K562 (cell line): Measurements from ENCODE around the gene USP20. TPM values are rescaled to one million over a fixed set of nuclear protein-coding genes. Genes with fewer than 3 reads are reported as not detected.

Experiments used
- ATAC-seq: fragments of 200-7000 bp; cut with Tn5 transposase; 3 replicates; pipeline ENCODE4 v1.9.1; 2020; ENCODE audit warnings: moderate library complexity
- BruUV-seq: library from RNA; stranded (reverse); fragments of 400-500 nt; replicated peaks from 2 replicates; lab custom pipeline; 2021; lab: Mats Ljungman, UMichigan
- CTCF ChIA-PET: fragments of 300-600 bp; formaldehyde crosslinking; extraction: SDS; loops from one replicate; lab custom pipeline; 2021; ENCODE audit warnings: low intra/inter-chr PET ratio; lab: Yijun Ruan, JAX
- POLR2A ChIA-PET: fragments of 300-600, 350-650 bp; sonication (Branson Sonifier 250); formaldehyde crosslinking; extraction: SDS; loops from one replicate; lab custom pipeline; 2021; ENCODE audit warnings: antibody characterized with exemption, inconsistent platforms; lab: Yijun Ruan, JAX
- DNase-seq, 4 experiments: peaks; one replicate each; pipeline versions ENCODE4 v3.0.0 to v3.0.0-alpha.2; 2011 to 2018; ENCODE audit warnings: low spot score in 3 of 4, mixed read lengths in 3 of 4; ENCODE audit errors: extremely low read depth in 1 of 4
- FAIRE-seq: peaks from 2 replicates; lab custom pipeline; 2011; peaks lifted over from hg19 to GRCh38; lab: Jason Lieb, UNC
- H2AFZ ChIP-seq: 2 replicates; pipeline ENCODE4 v1.6.0; 2011; ENCODE audit warnings: low read depth, low read length, control low read depth, inconsistent platforms
- H3K27ac ChIP-seq: fragments of 200-600 bp; 3 replicates; pipeline ENCODE4 v1.8.0; 2011; ENCODE audit warnings: low read depth, mild to moderate bottlenecking, control low read depth, inconsistent platforms, low read length, moderate library complexity, mixed read lengths; ENCODE audit errors: extremely low read depth
- H3K27me3 ChIP-seq, 2 experiments: fragments of 300-600 bp in 1 of 2; 2 replicates in 1 of 2; 3 replicates in 1 of 2; pipeline versions ENCODE4 v1.6.0 to v1.8.0; 2011; ENCODE audit warnings: inconsistent platforms in 2 of 2, low read length in 2 of 2, mild to moderate bottlenecking in 1 of 2, mixed read lengths in 1 of 2, moderate library complexity in 1 of 2; ENCODE audit not compliant: control insufficient read depth in 2 of 2, insufficient read depth in 2 of 2
- H3K36me3 ChIP-seq: fragments of 300-600 bp; 3 replicates; pipeline ENCODE4 v1.8.0; 2011; ENCODE audit warnings: mild to moderate bottlenecking, low read length, inconsistent platforms; ENCODE audit not compliant: control insufficient read depth, insufficient read depth
- H3K4me1 ChIP-seq, 2 experiments: fragments of 200-600 bp in 1 of 2; replicated peaks in 1 of 2; 2 replicates in 1 of 2; 3 replicates in 1 of 2; pipeline versions ENCODE4 v1.5.1 to v1.8.0; 2011; ENCODE audit warnings: inconsistent platforms in 2 of 2, low read length in 2 of 2, mild to moderate bottlenecking in 1 of 2, mixed read lengths in 1 of 2, moderate library complexity in 1 of 2; ENCODE audit not compliant: control insufficient read depth in 2 of 2, insufficient read depth in 2 of 2
- H3K4me2 ChIP-seq: 2 replicates; pipeline ENCODE4 v1.6.1; 2011; ENCODE audit warnings: low read length, control low read depth, inconsistent platforms, mixed read lengths; ENCODE audit not compliant: insufficient read depth
- H3K4me3 ChIP-seq: fragments of 200-600 bp; sonication (generic), shearing (Covaris generic); 2 replicates; pipeline ENCODE4 v1.5.1; 2016; ENCODE audit warnings: control low read depth, inconsistent platforms
- H3K79me2 ChIP-seq: fragments of 200-600 bp; 3 replicates; pipeline ENCODE4 v1.8.0; 2011; ENCODE audit warnings: low read length, inconsistent platforms; ENCODE audit not compliant: control insufficient read depth, insufficient read depth
- H3K9ac ChIP-seq, 2 experiments: 2 replicates each; pipeline versions ENCODE4 v1.6.0 to v1.6.1; 2011; ENCODE audit warnings: low read depth in 2 of 2, low read length in 2 of 2, control low read depth in 1 of 2, inconsistent platforms in 1 of 2, mild to moderate bottlenecking in 1 of 2, mixed read lengths in 1 of 2; ENCODE audit not compliant: insufficient read depth in 1 of 2
- H3K9me1 ChIP-seq: one replicate; pipeline ENCODE4 v1.6.0; 2011; ENCODE audit warnings: inconsistent platforms, mild to moderate bottlenecking, low read length, moderate library complexity; ENCODE audit not compliant: control insufficient read depth, insufficient read depth
- H3K9me3 ChIP-seq: replicated peaks from 2 replicates; pipeline ENCODE4 v1.5.1; 2011; ENCODE audit warnings: low read depth, low read length, inconsistent platforms; ENCODE audit not compliant: control insufficient read depth, insufficient read depth
- H4K20me1 ChIP-seq: replicated peaks from 2 replicates; pipeline ENCODE4 v1.6.1; 2011; ENCODE audit warnings: low read length, inconsistent platforms, mixed read lengths; ENCODE audit not compliant: control insufficient read depth, insufficient read depth
- MEIS2 ChIP-seq: fragments of 450-650 bp; IDR thresholded peaks from 2 replicates; pipeline ENCODE4 v1.6.1; 2014; ENCODE audit warnings: mild to moderate bottlenecking; ENCODE audit not compliant: partially characterized antibody
- RAD21 ChIP-seq, 2 experiments: fragments of 250-450 bp in 1 of 2; fragments of 450-650 bp in 1 of 2; sonication (Bioruptor Pico) in 1 of 2; formaldehyde crosslinking in 1 of 2; IDR thresholded peaks in 1 of 2; conservative IDR thresholded peaks in 1 of 2; 2 replicates each; pipeline versions ENCODE4 v1.4.0 to v1.8.0; 2020 to 2022; ENCODE audit warnings: mild to moderate bottlenecking in 2 of 2, moderate library complexity in 1 of 2
- ZNF311 ChIP-seq: fragments of 250-450 bp; sonication (Bioruptor Pico); IDR thresholded peaks from 2 replicates; pipeline ENCODE4 v1.4.0; 2020; ENCODE audit warnings: mild to moderate bottlenecking, moderate library complexity
- WGBS: fragments of 100-300 bp; shearing (Covaris generic); methylation state at CpG from one replicate; pipeline ENCODE4 v1.1.6; 2016; ENCODE audit warnings: low coverage, mixed read lengths; ENCODE audit not compliant: insufficient coverage; ENCODE audit errors: missing lambda C conversion rate; 5-methylcytosine and 5-hydroxymethylcytosine counted together
- in situ Hi-C: fragments of 300-500 bp; cut with MboI; formaldehyde crosslinking; loops from 4 replicates; pipeline ENCODE4 v1.15.0; 2018; ENCODE audit warnings: inconsistent platforms, mixed read lengths
- intact Hi-C: fragments of 100-400 bp; cut with micrococcal nuclease; formaldehyde crosslinking; loops from 2 replicates; pipeline ENCODE4 v1.14.2; 2022
- polyA plus RNA-seq, 8 experiments: library from polyadenylated mRNA; depleted of rRNA in 4 of 8; stranded (reverse) in 5 of 8; unstranded in 3 of 8; fragments of >200 nt; fragmentation: Nextera tagmentation in 2 of 8; fragmentation: Illumina TruSeq in 1 of 8; extraction: Ambion mirVana in 2 of 8; extraction: Trizol in 1 of 8; gene quantifications; 2 replicates each; pipeline versions ENCODE4 v1.2.1 to v1.2.3, GENCODE V29; 2011 to 2014; ENCODE audit warnings: inconsistent platforms in 1 of 8, missing spikeins in 1 of 8
- total RNA-seq, 7 experiments: library from RNA; depleted of rRNA in 6 of 7; stranded (reverse); fragments of >200 nt in 6 of 7; fragmentation: Illumina TruSeq in 2 of 7; extraction: Trizol in 2 of 7; gene quantifications; 2 replicates each; pipeline versions ENCODE4 v1.2.1 to v1.2.3, GENCODE V29; 2011 to 2021; ENCODE audit warnings: low replicate concordance in 1 of 7
- TF ChIP-seq, protein P1 (sequence below): conservative IDR thresholded peaks from 2 replicates; pipeline ENCODE4 v1.6.1; 2011; ENCODE audit warnings: low read depth, mild to moderate bottlenecking, low read length; ENCODE audit not compliant: control insufficient read depth
- TF ChIP-seq, protein P2 (sequence below), 2 experiments: IDR thresholded peaks in 1 of 2; conservative IDR thresholded peaks in 1 of 2; 2 replicates each; pipeline ENCODE4 v1.6.1; 2016; ENCODE audit warnings: low read depth in 2 of 2, mild to moderate bottlenecking in 1 of 2, missing compliant biosample characterization in 1 of 2, missing genetic modification characterization in 1 of 2, moderate library complexity in 1 of 2
- TF ChIP-seq, protein P3 (sequence below), 2 experiments: fragments of 450-650 bp; IDR thresholded peaks; 2 replicates each; pipeline ENCODE4 v1.6.1; 2016

Gene USP20
- total and polyA plus RNA-seq, 9 of the 15 experiments (the other 6 are each of a cell fraction or from before 2014, with no cell fraction given): 1.9 to 136 (median 49.1) TPM

DNA sequence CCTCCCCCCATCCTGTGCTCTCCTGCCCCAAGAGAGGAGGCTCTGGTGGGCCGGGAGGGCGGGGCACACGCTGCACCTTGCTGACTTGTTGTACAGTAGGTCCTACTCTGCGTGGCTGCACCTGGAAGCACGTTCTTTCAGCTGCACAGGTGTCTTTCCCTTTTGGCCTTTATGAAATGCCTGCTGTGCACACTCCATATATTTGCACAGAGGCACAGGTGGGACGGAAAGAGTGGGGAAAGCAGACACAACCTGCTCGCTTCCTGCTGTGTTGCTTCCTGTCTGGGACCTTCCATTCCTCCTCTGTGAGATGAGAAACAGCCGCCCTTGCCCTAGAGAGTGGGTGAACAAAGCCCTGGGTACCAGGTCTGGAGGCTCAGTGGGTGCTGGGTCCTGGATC is 4.8 kb downstream of the USP20 start:
- no peak for ATAC-seq
- ChIA-PET POLR2A (interaction anchor here (0.6 to 3.1 kb wide), 4 partner anchors 11 to 200 kb away, joined by 3 to 11 read pairs (median 4); no protein-coding TSS in a partner anchor), CTCF (no interaction called here)
- FAIRE-seq: no peak
- Histone ChIP-seq H4K20me1 (no peaks in the 10 kb centered on the region), H3K79me2 (peaks cover 66% of the 10 kb centered on the region), H3K36me3 (peaks cover 40% of the 10 kb centered on the region), H3K27ac (no peak overlapping the region), H2AFZ (no peak overlapping the region), H3K9me3 (no peaks in the 10 kb centered on the region), H3K9me1 (peaks cover 6% of the 10 kb centered on the region), H3K9ac (peak overlapping the region in 1 of 2 experiments; percentile 73; a peak in 2 of 4 replicates), H3K4me1 (peaks cover 39 to 49% of the 10 kb centered on the region in 2 experiments), H3K4me3 (no peak overlapping the region), H3K27me3 (no peaks in the 10 kb centered on the region), H3K4me2 (no peak overlapping the region)
- in situ Hi-C loops: no loop called here
- 87% methylated on average over 7 of the region's 8 CpGs for WGBS
- intact Hi-C loops: no loop called here
- no peak for DNase-seq
- TF ChIP-seq ZNF311 (CRISPR knock-in tag): no peak
- TF ChIP-seq, protein P1, sequence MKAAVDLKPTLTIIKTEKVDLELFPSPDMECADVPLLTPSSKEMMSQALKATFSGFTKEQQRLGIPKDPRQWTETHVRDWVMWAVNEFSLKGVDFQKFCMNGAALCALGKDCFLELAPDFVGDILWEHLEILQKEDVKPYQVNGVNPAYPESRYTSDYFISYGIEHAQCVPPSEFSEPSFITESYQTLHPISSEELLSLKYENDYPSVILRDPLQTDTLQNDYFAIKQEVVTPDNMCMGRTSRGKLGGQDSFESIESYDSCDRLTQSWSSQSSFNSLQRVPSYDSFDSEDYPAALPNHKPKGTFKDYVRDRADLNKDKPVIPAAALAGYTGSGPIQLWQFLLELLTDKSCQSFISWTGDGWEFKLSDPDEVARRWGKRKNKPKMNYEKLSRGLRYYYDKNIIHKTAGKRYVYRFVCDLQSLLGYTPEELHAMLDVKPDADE: 0 out of 2 replicates have a peak, but pooled peaks have one; percentile 30
- no TSS peak for BruUV-seq

DNA sequence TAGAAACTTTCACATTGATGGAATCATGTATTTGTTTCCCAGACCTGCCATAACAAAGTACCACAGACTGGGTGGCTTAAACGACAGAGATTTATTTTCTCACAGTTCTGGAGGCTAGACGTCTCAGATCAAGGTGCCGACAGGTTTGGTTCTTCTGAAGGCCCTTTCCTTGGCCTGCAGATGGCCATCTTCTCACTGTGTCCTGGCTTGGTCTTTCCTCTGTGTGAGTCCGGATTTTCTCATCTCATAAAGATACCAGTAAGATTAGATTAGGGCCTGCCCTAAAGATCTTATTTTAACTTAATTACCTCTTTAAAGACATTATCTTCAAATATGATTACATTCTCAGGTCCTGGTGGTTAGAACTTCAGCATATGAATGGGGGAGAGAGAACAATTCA is 5.8 kb downstream of the USP20 start:
- Histone ChIP-seq H3K9me1 (peaks cover 6% of the 10 kb centered on the region), H3K27me3 (no peaks in the 10 kb centered on the region), H3K79me2 (peaks cover 57% of the 10 kb centered on the region), H3K4me1 (peaks cover 37 to 41% of the 10 kb centered on the region in 2 experiments), H3K4me2 (no peak overlapping the region), H3K4me3 (no peak overlapping the region), H3K27ac (0 out of 3 replicates have a peak overlapping the region, but pooled peaks have one; percentile 20), H3K36me3 (peaks cover 40% of the 10 kb centered on the region), H4K20me1 (no peaks in the 10 kb centered on the region), H2AFZ (no peak overlapping the region), H3K9ac (peak overlapping the region in 1 of 2 experiments; percentile 46; a peak in 1 of 4 replicates), H3K9me3 (no peaks in the 10 kb centered on the region)
- CTCF ChIA-PET: no interaction called here
- BruUV-seq: no TSS peak
- DNase-seq: peak in 1 of 4 experiments; percentile 46
- intact Hi-C loops: no loop called here
- peak; percentile 26 for FAIRE-seq
- POLR2A ChIA-PET: interaction anchor here (0.6 to 3.1 kb wide), 5 partner anchors 12 to 1547 kb away, joined by 3 to 11 read pairs (median 4); no protein-coding TSS in a partner anchor
- ATAC-seq: no peak
- WGBS: 35% methylated on average over 4 of the region's 4 CpGs
- in situ Hi-C loops: no loop called here
- TF ChIP-seq MEIS2 (peak; percentile 74), RAD21 (CRISPR knock-in tag; conservative IDR thresholded peaks at IDR 0.05 in 1 of 2, IDR thresholded peaks at IDR 0.05 in 1 of 2) (peak; percentile 26 to 57; a peak in 3 of 4 replicates)
- TF ChIP-seq, protein P2, sequence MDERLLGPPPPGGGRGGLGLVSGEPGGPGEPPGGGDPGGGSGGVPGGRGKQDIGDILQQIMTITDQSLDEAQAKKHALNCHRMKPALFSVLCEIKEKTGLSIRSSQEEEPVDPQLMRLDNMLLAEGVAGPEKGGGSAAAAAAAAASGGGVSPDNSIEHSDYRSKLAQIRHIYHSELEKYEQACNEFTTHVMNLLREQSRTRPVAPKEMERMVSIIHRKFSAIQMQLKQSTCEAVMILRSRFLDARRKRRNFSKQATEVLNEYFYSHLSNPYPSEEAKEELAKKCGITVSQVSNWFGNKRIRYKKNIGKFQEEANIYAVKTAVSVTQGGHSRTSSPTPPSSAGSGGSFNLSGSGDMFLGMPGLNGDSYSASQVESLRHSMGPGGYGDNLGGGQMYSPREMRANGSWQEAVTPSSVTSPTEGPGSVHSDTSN (CRISPR knock-in tag; IDR thresholded peaks at IDR 0.05; ENCODE audit: low read depth): no peak
- TF ChIP-seq, protein P2 (tag; conservative IDR thresholded peaks at IDR 0.05; ENCODE audit: low read depth): peak; percentile 47
- TF ChIP-seq, protein P3, sequence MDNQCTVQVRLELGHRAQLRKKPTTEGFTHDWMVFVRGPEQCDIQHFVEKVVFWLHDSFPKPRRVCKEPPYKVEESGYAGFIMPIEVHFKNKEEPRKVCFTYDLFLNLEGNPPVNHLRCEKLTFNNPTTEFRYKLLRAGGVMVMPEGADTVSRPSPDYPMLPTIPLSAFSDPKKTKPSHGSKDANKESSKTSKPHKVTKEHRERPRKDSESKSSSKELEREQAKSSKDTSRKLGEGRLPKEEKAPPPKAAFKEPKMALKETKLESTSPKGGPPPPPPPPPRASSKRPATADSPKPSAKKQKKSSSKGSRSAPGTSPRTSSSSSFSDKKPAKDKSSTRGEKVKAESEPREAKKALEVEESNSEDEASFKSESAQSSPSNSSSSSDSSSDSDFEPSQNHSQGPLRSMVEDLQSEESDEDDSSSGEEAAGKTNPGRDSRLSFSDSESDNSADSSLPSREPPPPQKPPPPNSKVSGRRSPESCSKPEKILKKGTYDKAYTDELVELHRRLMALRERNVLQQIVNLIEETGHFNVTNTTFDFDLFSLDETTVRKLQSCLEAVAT (IDR thresholded peaks at IDR 0.05): no peak
